CD4-positive, alpha-beta T cell treated with Interleukin-17A for 1 hour (primary cell): ENCODE data around the gene DRC7.

ENCODE experiments used
- DNase-seq: peaks from one replicate; pipeline ENCODE4 v3.0.0-alpha.2; 2020

The DRC7 gene

GRCh38 chr16:57694725-57695679 lies at the start of gene DRC7:
TSS of gene DRC7 (plus strand) at chr16:57694806. CDS start at chr16:57697950, 3,144 bp downstream.
- peak; percentile 41 for DNase-seq

GRCh38 chr16:57645169-57645568 lies 49.4 kb upstream of the DRC7 start:
- no peak for DNase-seq

- no peak for DNase-seq
Measured at GRCh38 chr16:57645691-57646387, 48.8 kb upstream of the DRC7 start.

- peak; percentile 58 for DNase-seq
Measured at GRCh38 chr16:57646388-57647039, 48.1 kb upstream of the DRC7 start.

GRCh38 chr16:57647136-57647875 lies 47.3 kb upstream of the DRC7 start:
- no peak for DNase-seq

- peak; percentile 20 for DNase-seq
Measured at GRCh38 chr16:57648125-57648524, 46.5 kb upstream of the DRC7 start.

- DNase-seq: peak; percentile 89
Measured at GRCh38 chr16:57648581-57649442, 45.8 kb upstream of the DRC7 start.

- no peak for DNase-seq
Measured at GRCh38 chr16:57649443-57649751, 45.2 kb upstream of the DRC7 start.

GRCh38 chr16:57649846-57650245 lies 44.8 kb upstream of the DRC7 start:
- DNase-seq: no peak

- peak; percentile 58 for DNase-seq
Measured at GRCh38 chr16:57651344-57652333, 43.0 kb upstream of the DRC7 start.

GRCh38 chr16:57652695-57653471 lies 41.7 kb upstream of the DRC7 start:
- DNase-seq: no peak

GRCh38 chr16:57653936-57654335 lies 40.7 kb upstream of the DRC7 start:
- no peak for DNase-seq

- DNase-seq: no peak
Measured at GRCh38 chr16:57656342-57656955, 38.2 kb upstream of the DRC7 start.

- DNase-seq: no peak
Measured at GRCh38 chr16:57657228-57657627, 37.4 kb upstream of the DRC7 start.

- no peak for DNase-seq
Measured at GRCh38 chr16:57658130-57658877, 36.3 kb upstream of the DRC7 start.

GRCh38 chr16:57658878-57659674 lies 35.5 kb upstream of the DRC7 start:
- no peak for DNase-seq

GRCh38 chr16:57660715-57661463 lies 33.7 kb upstream of the DRC7 start:
- DNase-seq: no peak
